IMR-90 (cell line): ENCODE data around the gene MGAT5. TPM values are rescaled to one million over a fixed set of nuclear protein-coding genes. Genes with fewer than 3 reads are reported as not detected.

Experiments
- ATAC-seq: fragments of 200-7000 bp; cut with Tn5 transposase; 2 replicates; pipeline ENCODE4 v1.9.1; 2020; ENCODE audit warnings: low read depth, mild to moderate bottlenecking, moderate library complexity
- BruUV-seq: library from RNA; stranded (reverse); fragments of 400-500 nt; replicated peaks from 2 replicates; lab custom pipeline; 2021; lab: Mats Ljungman, UMichigan
- CTCF ChIA-PET: fragments of 300-600 bp; formaldehyde crosslinking; extraction: SDS; loops from one replicate; lab custom pipeline; 2021; ENCODE audit warnings: antibody characterized with exemption; lab: Yijun Ruan, JAX
- POLR2A ChIA-PET: fragments of 300-600 bp; sonication (Branson Sonifier 250); formaldehyde crosslinking; loops from one replicate; lab custom pipeline; 2022; ENCODE audit warnings: antibody characterized with exemption; ENCODE audit not compliant: unreplicated experiment; lab: Charles Lee
- DNase-seq: peaks from one replicate; pipeline ENCODE4 v3.0.0; 2013
- H2AFZ ChIP-seq: replicated peaks from 2 replicates; pipeline ENCODE3; 2013; ENCODE audit warnings: low read length, mild to moderate bottlenecking; ENCODE audit not compliant: poor library complexity
- H2AK5ac ChIP-seq: 2 replicates; pipeline ENCODE4 v1.6.1; 2013; ENCODE audit warnings: low read depth, low read length, inconsistent platforms
- H2AK9ac ChIP-seq: replicated peaks from 2 replicates; pipeline ENCODE3; 2013; ENCODE audit warnings: mild to moderate bottlenecking, low read depth, low read length, moderate library complexity; ENCODE audit not compliant: poor library complexity
- H2BK120ac ChIP-seq: 2 replicates; pipeline ENCODE4 v1.6.1; 2013; ENCODE audit warnings: low read depth, low read length, inconsistent platforms
- H2BK15ac ChIP-seq: 3 replicates; pipeline ENCODE4 v1.6.1; 2013; ENCODE audit warnings: low read depth, low read length, inconsistent platforms
- H2BK20ac ChIP-seq: 2 replicates; pipeline ENCODE4 v1.6.1; 2013; ENCODE audit warnings: low read depth, mild to moderate bottlenecking, inconsistent platforms, low read length, moderate library complexity
- H2BK5ac ChIP-seq: 2 replicates; pipeline ENCODE4 v1.6.1; 2013; ENCODE audit warnings: mild to moderate bottlenecking, low read depth, low read length, inconsistent platforms; ENCODE audit not compliant: poor library complexity, severe bottlenecking
- H3K14ac ChIP-seq: replicated peaks from 2 replicates; pipeline ENCODE4 v1.6.1; 2013; ENCODE audit warnings: low read depth, low read length, inconsistent platforms
- H3K18ac ChIP-seq: 2 replicates; pipeline ENCODE4 v1.6.1; 2013; ENCODE audit warnings: low read depth, low read length, control low read depth
- H3K23ac ChIP-seq: 2 replicates; pipeline ENCODE4 v1.6.1; 2013; ENCODE audit warnings: low read depth, low read length, inconsistent platforms
- H3K27ac ChIP-seq: 2 replicates; pipeline ENCODE4 v1.5.1; 2013; ENCODE audit warnings: mild to moderate bottlenecking, control low read depth, low read length; ENCODE audit not compliant: insufficient read depth
- H3K27me3 ChIP-seq: 2 replicates; pipeline ENCODE4 v1.6.1; 2013; ENCODE audit warnings: low read length; ENCODE audit not compliant: control insufficient read depth, insufficient read depth
- H3K36me3 ChIP-seq: 2 replicates; pipeline ENCODE4 v1.6.1; 2013; ENCODE audit warnings: low read length, mixed read lengths; ENCODE audit not compliant: control insufficient read depth, insufficient read depth
- H3K4ac ChIP-seq: 2 replicates; pipeline ENCODE4 v1.6.1; 2013; ENCODE audit warnings: low read depth, low read length, inconsistent platforms
- H3K4me1 ChIP-seq: 2 replicates; pipeline ENCODE4 v1.6.1; 2013; ENCODE audit warnings: low read length, mixed read lengths; ENCODE audit not compliant: control insufficient read depth, insufficient read depth
- H3K4me2 ChIP-seq: 2 replicates; pipeline ENCODE4 v1.6.1; 2013; ENCODE audit warnings: low read depth, mild to moderate bottlenecking, control low read depth, low read length, moderate library complexity
- H3K4me3 ChIP-seq: 2 replicates; pipeline ENCODE4 v1.5.1; 2013; ENCODE audit warnings: low read depth, mild to moderate bottlenecking, control low read depth, low read length, moderate library complexity; ENCODE audit not compliant: insufficient read depth
- H3K56ac ChIP-seq: 2 replicates; pipeline ENCODE4 v1.6.1; 2013; ENCODE audit warnings: low read length, inconsistent platforms; ENCODE audit not compliant: insufficient read depth; ENCODE audit errors: extremely low read depth
- H3K79me1 ChIP-seq, 2 experiments: 2 replicates each; pipeline ENCODE4 v1.6.1; 2013; ENCODE audit warnings: low read length in 2 of 2, inconsistent platforms in 1 of 2, low read depth in 1 of 2
- H3K9ac ChIP-seq: 2 replicates; pipeline ENCODE4 v1.6.1; 2013; ENCODE audit warnings: low read depth, low read length, control low read depth
- H3K9me1 ChIP-seq: 2 replicates; pipeline ENCODE4 v1.6.1; 2013; ENCODE audit warnings: low read length, inconsistent platforms; ENCODE audit not compliant: insufficient read depth
- H3K9me3 ChIP-seq: 2 replicates; pipeline ENCODE4 v1.6.1; 2013; ENCODE audit warnings: low read length; ENCODE audit not compliant: control insufficient read depth, insufficient read depth
- H4K20me1 ChIP-seq: 2 replicates; pipeline ENCODE4 v1.6.1; 2013; ENCODE audit warnings: low read length, inconsistent platforms; ENCODE audit not compliant: insufficient read depth
- H4K5ac ChIP-seq: 2 replicates; pipeline ENCODE4 v1.6.1; 2013; ENCODE audit warnings: mild to moderate bottlenecking, low read depth, low read length, control low read depth
- H4K8ac ChIP-seq, 2 experiments: 2 replicates each; pipeline ENCODE4 v1.6.1; 2013; ENCODE audit warnings: low read depth in 2 of 2, low read length in 2 of 2, control low read depth in 1 of 2, inconsistent platforms in 1 of 2
- H4K91ac ChIP-seq: 2 replicates; pipeline ENCODE4 v1.6.1; 2013; ENCODE audit warnings: low read depth, low read length, inconsistent platforms; ENCODE audit not compliant: insufficient read depth
- CEBPB ChIP-seq: IDR thresholded peaks from 2 replicates; pipeline ENCODE4 v1.6.1; 2012; ENCODE audit warnings: low read depth, low read length, improper control_type of control experiment
- MXI1 ChIP-seq: IDR thresholded peaks from 2 replicates; pipeline ENCODE4 v1.6.1; 2012; ENCODE audit warnings: low read depth, mild to moderate bottlenecking, low read length, moderate library complexity, borderline replicate concordance
- WGBS, 2 experiments: methylation state at CpG; one replicate each; pipeline versions ENCODE4 v1.1.5 to v1.1.7; 2013; ENCODE audit warnings: missing lambda C conversion rate in 2 of 2; ENCODE audit not compliant: insufficient read length in 1 of 2; ENCODE audit errors: extremely low coverage in 2 of 2; 5-methylcytosine and 5-hydroxymethylcytosine counted together
- dilution Hi-C: fragments of 300-500 bp; cut with HindIII; formaldehyde crosslinking; loops from one replicate; pipeline ENCODE4 v1.14.3; 2018; ENCODE audit warnings: low sequenced_read_pairs; ENCODE audit not compliant: unreplicated experiment
- in situ Hi-C: fragments of 300-500 bp; cut with MboI; formaldehyde crosslinking; loops from 3 replicates; pipeline ENCODE4 v1.14.3; 2019; ENCODE audit warnings: low sequenced_read_pairs, inconsistent platforms, mixed read lengths
- intact Hi-C: fragments of 100-400 bp; cut with micrococcal nuclease; formaldehyde crosslinking; loops from 2 replicates; pipeline ENCODE4 v1.10.0; 2022
- polyA plus RNA-seq, 3 experiments: library from polyadenylated mRNA; depleted of rRNA; stranded (reverse); fragments of >200 nt; gene quantifications; 2 replicates each; pipeline ENCODE4 v1.2.3, GENCODE V29; 2012; ENCODE audit warnings: low replicate concordance in 1 of 3
- total RNA-seq: library from RNA; depleted of rRNA; stranded (reverse); fragments of >200 nt; gene quantifications from 2 replicates; pipeline ENCODE4 v1.2.3, GENCODE V29; 2012

Gene MGAT5
- total and polyA plus RNA-seq, 2 of the 4 experiments (the other 2 are of a cell fraction), result 22.9 to 59.9 TPM

DNA sequence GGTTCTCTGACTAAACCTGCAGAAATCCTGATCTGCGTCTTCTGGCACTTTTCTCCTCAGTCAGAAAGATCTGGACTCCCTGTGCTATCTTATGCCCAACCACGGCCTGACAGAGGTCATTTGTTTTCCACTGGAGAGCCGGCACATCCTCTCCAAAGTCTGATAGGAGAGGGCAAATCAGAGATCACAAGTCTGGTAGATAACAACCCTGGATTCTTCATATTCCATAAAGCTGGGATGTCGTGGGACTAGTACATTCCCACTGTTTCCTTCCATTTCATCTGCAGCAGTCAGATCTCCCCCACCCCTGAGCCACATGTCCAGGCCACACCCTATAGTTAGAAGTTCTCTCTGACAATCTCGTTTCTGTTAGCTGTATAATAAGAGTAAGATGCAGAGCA lies 157.0 kb downstream of the MGAT5 start:
- peak overlapping the region; percentile 30; the same call in 1 of the 2 replicates for H3K4me2 ChIP-seq
- no peaks in the 10 kb centered on the region for H3K9me3 ChIP-seq
- H3K79me1 ChIP-seq, result peaks cover 18 to 60% of the 10 kb centered on the region in 2 experiments
- H3K36me3 ChIP-seq, result peaks cover 8% of the 10 kb centered on the region
- H3K9me1 ChIP-seq, result peaks cover 40% of the 10 kb centered on the region
- H2BK120ac ChIP-seq, result peak overlapping the region; percentile 89
- H4K91ac ChIP-seq, result peak overlapping the region; percentile 89
- H3K14ac ChIP-seq, result peak overlapping the region; percentile 75
- H2AK5ac ChIP-seq, result peak overlapping the region; percentile 72
- 20% methylated on average over 1 of the region's 5 CpGs; no CpG with 5 or more reads in 1 of the 2 experiments for WGBS, 2 experiments
- H3K18ac ChIP-seq, result peak overlapping the region; percentile 24
- peak overlapping the region; percentile 5 for H4K5ac ChIP-seq
- dilution Hi-C loops, result no loop called here
- no peak overlapping the region for H3K4me3 ChIP-seq
- H3K27ac ChIP-seq, result peak overlapping the region; percentile 1
- H3K27me3 ChIP-seq, result no peaks in the 10 kb centered on the region
- ChIA-PET POLR2A (no interaction called here), CTCF (interaction anchor here (1.1 to 2.9 kb wide), 9 partner anchors 19 to 526 kb away, joined by 5 to 30 read pairs (median 9); no protein-coding TSS in a partner anchor)
- DNase-seq, result peak; percentile 62
- peak overlapping the region; percentile 38 for H2AK9ac ChIP-seq
- H3K9ac ChIP-seq, result peak overlapping the region; percentile 0; the same call in 1 of the 2 replicates
- peak overlapping the region; percentile 86 for H2BK20ac ChIP-seq
- peak overlapping the region; percentile 3 for H2BK5ac ChIP-seq
- H4K20me1 ChIP-seq, result peaks cover 6% of the 10 kb centered on the region; the same call in 1 of the 2 replicates
- H3K56ac ChIP-seq, result peak overlapping the region; percentile 24; the same call in 1 of the 2 replicates
- H3K4ac ChIP-seq, result peak overlapping the region; percentile 82
- peaks cover 48% of the 10 kb centered on the region for H3K4me1 ChIP-seq
- TF ChIP-seq MXI1, result 0 out of 2 replicates have a peak, but pooled peaks have one; percentile 56
- TF ChIP-seq CEBPB, result no peak
- ATAC-seq, result peak; percentile 6
- intact Hi-C loops, result loop anchor here (5.0 kb wide), 1 partner anchor 179 kb away; no protein-coding TSS in a partner anchor
- peak overlapping the region; percentile 69 to 88; a peak in 3 of 4 replicates for H4K8ac ChIP-seq
- in situ Hi-C loops, result loop anchor here (5.0 to 25.0 kb wide), 2 partner anchors 294 to 524 kb away; no protein-coding TSS in a partner anchor
- H2AFZ ChIP-seq, result peak overlapping the region; percentile 58
- BruUV-seq, result no TSS peak
- peak overlapping the region; percentile 80 for H2BK15ac ChIP-seq
- H3K23ac ChIP-seq, result peak overlapping the region; percentile 48
